WTC11 (cell line): ENCODE data around the gene PMS2. TPM values are rescaled to one million over a fixed set of nuclear protein-coding genes. Genes with fewer than 3 reads are reported as not detected.
"Not testable (repeated sequence)": the region's sequence is repeated elsewhere in the genome, so short reads cannot be mapped to it uniquely, and the experiment has no call there.

Experiments used
- ATAC-seq: fragments of 200-7000 bp; cut with Tn5 transposase; 2 replicates; pipeline ENCODE4 v1.10.0; 2021; ENCODE audit warnings: mild to moderate bottlenecking, moderate library complexity
- CTCF ChIA-PET: fragments of 300-600 bp; sonication (Branson Sonifier 250); formaldehyde crosslinking; loops from one replicate; lab custom pipeline; 2021; ENCODE audit warnings: antibody characterized with exemption; lab: Charles Lee
- POLR2A ChIA-PET: fragments of 350-600 bp; sonication (Branson Sonifier 250); formaldehyde crosslinking; loops from one replicate; lab custom pipeline; 2021; ENCODE audit warnings: antibody characterized with exemption; lab: Charles Lee
- DNase-seq: peaks from one replicate; pipeline ENCODE4 v3.0.0; 2021; ENCODE audit warnings: low spot score
- H3K27ac Mint-ChIP-seq: 2 replicates; pipeline ENCODE4 v1.8.0; 2021; ENCODE audit warnings: mixed read lengths
- H3K27me3 Mint-ChIP-seq: 2 replicates; pipeline ENCODE4 v1.8.0; 2021; ENCODE audit warnings: low read depth, mild to moderate bottlenecking, moderate library complexity, mixed read lengths
- H3K36me3 Mint-ChIP-seq: 2 replicates; pipeline ENCODE4 v1.8.0; 2021; ENCODE audit warnings: mixed read lengths
- H3K4me1 Mint-ChIP-seq: 2 replicates; pipeline ENCODE4 v1.8.0; 2022; ENCODE audit warnings: mixed read lengths
- H3K4me3 Mint-ChIP-seq: 2 replicates; pipeline ENCODE4 v1.8.0; 2021; ENCODE audit warnings: mild to moderate bottlenecking, moderate library complexity, mixed read lengths
- H3K9me3 Mint-ChIP-seq: 2 replicates; pipeline ENCODE4 v1.8.0; 2021; ENCODE audit warnings: mixed read lengths
- CREB1 ChIP-seq: sonication (generic); formaldehyde crosslinking; IDR thresholded peaks from 2 replicates; pipeline ENCODE4 v1.8.0; 2023; ENCODE audit warnings: mild to moderate bottlenecking, missing genetic modification reagents
- FOXJ3 ChIP-seq: sonication (generic); formaldehyde crosslinking; IDR thresholded peaks from 2 replicates; pipeline ENCODE4 v1.9.0; 2021; ENCODE audit warnings: missing genetic modification reagents, mild to moderate bottlenecking, borderline replicate concordance
- FOXK1 ChIP-seq: sonication (generic); formaldehyde crosslinking; IDR thresholded peaks from 2 replicates; pipeline ENCODE4 v1.8.0; 2022; ENCODE audit warnings: mild to moderate bottlenecking, moderate library complexity, missing genetic modification reagents
- FOXP1 ChIP-seq: sonication (generic); formaldehyde crosslinking; IDR thresholded peaks from 2 replicates; pipeline ENCODE4 v1.8.0; 2022; ENCODE audit warnings: missing genetic modification reagents, mild to moderate bottlenecking, moderate library complexity, borderline replicate concordance
- GTF2I ChIP-seq: fragments of 250-450 bp; sonication (Bioruptor Pico); conservative IDR thresholded peaks from 2 replicates; pipeline ENCODE4 v1.4.0; 2021; ENCODE audit warnings: mild to moderate bottlenecking
- IRF2 ChIP-seq: sonication (generic); formaldehyde crosslinking; IDR thresholded peaks from 2 replicates; pipeline ENCODE4 v1.8.0; 2022; ENCODE audit warnings: low read depth, missing genetic modification reagents, borderline replicate concordance
- JUN ChIP-seq: sonication (generic); formaldehyde crosslinking; IDR thresholded peaks from 2 replicates; pipeline ENCODE4 v1.8.0; 2023; ENCODE audit warnings: mild to moderate bottlenecking, missing genetic modification reagents
- MXD4 ChIP-seq: fragments of 250-450 bp; sonication (Bioruptor Pico); IDR thresholded peaks from 2 replicates; pipeline ENCODE4 v1.8.0; 2021; ENCODE audit warnings: mild to moderate bottlenecking, moderate library complexity, borderline replicate concordance
- NFATC4 ChIP-seq: fragments of 250-450 bp; sonication (Bioruptor Pico); IDR thresholded peaks from 2 replicates; pipeline ENCODE4 v1.9.0; 2021; ENCODE audit warnings: mild to moderate bottlenecking
- NR2C2 ChIP-seq: sonication (generic); formaldehyde crosslinking; IDR thresholded peaks from 2 replicates; pipeline ENCODE4 v1.8.0; 2022; ENCODE audit warnings: mild to moderate bottlenecking, missing genetic modification reagents
- RORB ChIP-seq: fragments of 250-450 bp; sonication (Bioruptor Pico); IDR thresholded peaks from 2 replicates; pipeline ENCODE4 v1.9.0; 2021; ENCODE audit warnings: mild to moderate bottlenecking
- SMAD3 ChIP-seq: sonication (generic); formaldehyde crosslinking; IDR thresholded peaks from 2 replicates; pipeline ENCODE4 v1.8.0; 2022; ENCODE audit warnings: missing genetic modification reagents, mild to moderate bottlenecking, borderline replicate concordance
- TCF7 ChIP-seq: sonication (generic); formaldehyde crosslinking; IDR thresholded peaks from 2 replicates; pipeline ENCODE4 v1.8.0; 2022; ENCODE audit warnings: mild to moderate bottlenecking, low read depth, missing genetic modification reagents, moderate library complexity
- ZNF121 ChIP-seq: sonication (generic); formaldehyde crosslinking; IDR thresholded peaks from 2 replicates; pipeline ENCODE4 v1.8.0; 2023; ENCODE audit warnings: missing genetic modification reagents
- ZNF219 ChIP-seq: sonication (generic); formaldehyde crosslinking; IDR thresholded peaks from 2 replicates; pipeline ENCODE4 v1.8.0; 2023; ENCODE audit warnings: missing genetic modification reagents, mild to moderate bottlenecking, borderline replicate concordance
- ZNF232 ChIP-seq: sonication (generic); formaldehyde crosslinking; IDR thresholded peaks from 2 replicates; pipeline ENCODE4 v1.8.0; 2022; ENCODE audit warnings: mild to moderate bottlenecking, missing genetic modification reagents
- ZNF396 ChIP-seq: fragments of 250-450 bp; sonication (Bioruptor Pico); IDR thresholded peaks from 2 replicates; pipeline ENCODE4 v1.8.0; 2021; ENCODE audit warnings: mild to moderate bottlenecking, moderate library complexity, borderline replicate concordance
- ZNF423 ChIP-seq: fragments of 250-450 bp; sonication (Bioruptor Pico); IDR thresholded peaks from 2 replicates; pipeline ENCODE4 v2.1.2; 2022; ENCODE audit warnings: mild to moderate bottlenecking, moderate library complexity
- total RNA-seq: library from RNA; stranded (reverse); gene quantifications from 3 replicates; pipeline ENCODE4 v1.2.3, GENCODE V29; 2021
- TF ChIP-seq, protein P1 (sequence below): sonication (generic); formaldehyde crosslinking; IDR thresholded peaks from 2 replicates; pipeline ENCODE4 v1.8.1; 2023; ENCODE audit warnings: mild to moderate bottlenecking, moderate library complexity, missing genetic modification reagents
- TF ChIP-seq, protein P2 (sequence below): fragments of 250-450 bp; sonication (Bioruptor Pico); IDR thresholded peaks from 2 replicates; pipeline ENCODE4 v1.9.0; 2021; ENCODE audit warnings: mild to moderate bottlenecking
- TF ChIP-seq, protein P3 (sequence below): fragments of 200-600 bp; IDR thresholded peaks from 2 replicates; pipeline ENCODE4 v1.8.0; 2022; ENCODE audit warnings: antibody characterized with exemption
- TF ChIP-seq, protein P4 (sequence below): sonication (generic); formaldehyde crosslinking; IDR thresholded peaks from 2 replicates; pipeline ENCODE4 v1.8.0; 2022; ENCODE audit warnings: mild to moderate bottlenecking, missing genetic modification reagents
- TF ChIP-seq, protein P5 (sequence below): sonication (generic); formaldehyde crosslinking; IDR thresholded peaks from 2 replicates; pipeline ENCODE4 v1.8.0; 2022; ENCODE audit warnings: mild to moderate bottlenecking, missing genetic modification reagents

Gene PMS2
- total RNA-seq, 1 experiment from 2014 or later, result 14.6 TPM

DNA sequence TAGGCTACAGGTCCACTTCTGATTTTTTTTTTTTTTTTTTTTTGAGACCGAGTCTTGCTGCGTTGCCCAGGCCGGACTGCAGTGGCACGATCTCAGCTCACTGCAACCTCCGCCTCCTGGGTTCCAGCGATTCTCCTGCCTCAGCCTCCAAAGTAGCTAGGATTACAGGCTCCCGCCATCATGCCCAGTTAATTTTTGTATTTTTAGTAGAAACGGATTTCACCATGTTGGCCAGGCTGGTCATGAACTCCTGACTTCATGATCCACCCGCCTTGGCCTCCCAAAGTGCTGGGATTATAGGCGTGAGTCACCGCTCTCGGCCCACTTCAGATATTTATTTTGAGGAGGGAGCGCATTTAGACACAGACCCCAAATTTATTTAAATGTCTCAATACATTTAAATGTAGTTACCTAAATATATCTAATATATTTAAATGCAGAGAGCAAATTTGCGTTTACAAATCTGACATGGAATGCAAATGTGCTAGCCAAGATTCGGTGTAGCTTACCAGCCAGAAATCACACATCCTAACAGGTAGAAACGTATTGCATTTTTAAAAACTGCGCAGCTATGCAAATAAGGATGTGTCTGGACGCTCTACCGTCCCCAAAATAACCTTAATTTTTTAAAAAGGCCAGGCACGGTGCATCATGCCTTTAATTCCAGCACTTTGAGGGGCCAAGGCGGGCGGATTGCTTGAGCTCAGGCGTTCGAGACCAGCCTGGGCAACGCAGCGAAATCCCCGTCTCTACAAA lies 836 bp downstream of the PMS2 start:
- TF ChIP-seq ZNF121 (CRISPR knock-in tag), result 0 out of 2 replicates have a peak, but pooled peaks have one; percentile 46
- TF ChIP-seq GTF2I (CRISPR knock-in tag), result 0 out of 2 replicates have a peak, but pooled peaks have one; percentile 7
- not testable (repeated sequence) for DNase-seq, ATAC-seq, H3K27ac Mint-ChIP-seq, H3K9me3 Mint-ChIP-seq, H3K27me3 Mint-ChIP-seq
- H3K36me3 Mint-ChIP-seq, result peaks cover 27% of the 10 kb centered on the region
- CTCF ChIA-PET, result interaction anchor here (1.1 to 1.6 kb wide), 2 partner anchors 10 to 151 kb away, joined by 5 to 11 read pairs; no protein-coding TSS in a partner anchor
- H3K4me3 Mint-ChIP-seq, result peak overlapping the region; percentile 81
- peaks cover 18% of the 10 kb centered on the region for H3K4me1 Mint-ChIP-seq
- POLR2A ChIA-PET, result interaction anchor here (0.6 to 1.2 kb wide), 5 partner anchors 9 to 368 kb away, joined by 3 to 5 read pairs (median 4); no protein-coding TSS in a partner anchor

DNA sequence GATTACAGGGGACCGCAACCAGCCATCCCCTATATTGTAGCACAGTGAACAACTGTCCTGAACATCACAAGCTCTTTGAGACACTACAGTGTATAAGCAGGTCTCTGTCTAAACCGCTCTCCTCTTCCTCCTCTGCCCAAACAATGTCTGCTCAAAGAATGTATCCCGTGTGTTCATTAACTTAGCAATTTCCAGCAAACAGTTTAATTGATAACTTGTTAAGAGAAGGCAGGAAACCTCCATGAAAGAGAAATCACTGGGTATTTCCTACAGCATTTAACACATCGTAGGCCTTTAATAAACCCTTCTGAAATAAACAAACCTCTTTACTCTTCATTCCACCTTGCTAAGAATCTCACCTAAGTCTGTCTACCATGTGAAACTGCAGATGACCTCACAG lies 1.5 kb downstream of the PMS2 start:
- ChIA-PET CTCF (no interaction called here), POLR2A (interaction anchor here (0.8 kb wide), 1 partner anchor 99 kb away, joined by 3 read pairs; no protein-coding TSS in a partner anchor)
- ATAC-seq (no peak), DNase-seq (no peak)
- H3K27me3 Mint-ChIP-seq, result no peaks in the 10 kb centered on the region
- peaks cover 25% of the 10 kb centered on the region for H3K36me3 Mint-ChIP-seq
- peak overlapping the region; percentile 18; the same call in 1 of the 2 replicates for H3K27ac Mint-ChIP-seq
- H3K4me1 Mint-ChIP-seq, result peaks cover 18% of the 10 kb centered on the region
- peak overlapping the region; percentile 81 for H3K4me3 Mint-ChIP-seq
- TF ChIP-seq, protein P1, sequence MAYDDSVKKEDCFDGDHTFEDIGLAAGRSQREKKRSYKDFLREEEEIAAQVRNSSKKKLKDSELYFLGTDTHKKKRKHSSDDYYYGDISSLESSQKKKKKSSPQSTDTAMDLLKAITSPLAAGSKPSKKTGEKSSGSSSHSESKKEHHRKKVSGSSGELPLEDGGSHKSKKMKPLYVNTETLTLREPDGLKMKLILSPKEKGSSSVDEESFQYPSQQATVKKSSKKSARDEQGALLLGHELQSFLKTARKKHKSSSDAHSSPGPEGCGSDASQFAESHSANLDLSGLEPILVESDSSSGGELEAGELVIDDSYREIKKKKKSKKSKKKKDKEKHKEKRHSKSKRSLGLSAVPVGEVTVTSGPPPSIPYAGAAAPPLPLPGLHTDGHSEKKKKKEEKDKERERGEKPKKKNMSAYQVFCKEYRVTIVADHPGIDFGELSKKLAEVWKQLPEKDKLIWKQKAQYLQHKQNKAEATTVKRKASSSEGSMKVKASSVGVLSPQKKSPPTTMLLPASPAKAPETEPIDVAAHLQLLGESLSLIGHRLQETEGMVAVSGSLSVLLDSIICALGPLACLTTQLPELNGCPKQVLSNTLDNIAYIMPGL, result no peak
- no peak for TF ChIP-seq RORB
- no peak for TF ChIP-seq ZNF219 (CRISPR knock-in tag)
- TF ChIP-seq FOXJ3 (CRISPR knock-in tag), result no peak
- TF ChIP-seq ZNF423, result no peak
- TF ChIP-seq FOXP1, result no peak
- no peak for TF ChIP-seq SMAD3 (CRISPR knock-in tag)
- no peak for TF ChIP-seq JUN (CRISPR knock-in tag)
- TF ChIP-seq, protein P2, sequence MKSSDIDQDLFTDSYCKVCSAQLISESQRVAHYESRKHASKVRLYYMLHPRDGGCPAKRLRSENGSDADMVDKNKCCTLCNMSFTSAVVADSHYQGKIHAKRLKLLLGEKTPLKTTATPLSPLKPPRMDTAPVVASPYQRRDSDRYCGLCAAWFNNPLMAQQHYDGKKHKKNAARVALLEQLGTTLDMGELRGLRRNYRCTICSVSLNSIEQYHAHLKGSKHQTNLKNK (CRISPR knock-in tag), result no peak
- TF ChIP-seq, protein P3, sequence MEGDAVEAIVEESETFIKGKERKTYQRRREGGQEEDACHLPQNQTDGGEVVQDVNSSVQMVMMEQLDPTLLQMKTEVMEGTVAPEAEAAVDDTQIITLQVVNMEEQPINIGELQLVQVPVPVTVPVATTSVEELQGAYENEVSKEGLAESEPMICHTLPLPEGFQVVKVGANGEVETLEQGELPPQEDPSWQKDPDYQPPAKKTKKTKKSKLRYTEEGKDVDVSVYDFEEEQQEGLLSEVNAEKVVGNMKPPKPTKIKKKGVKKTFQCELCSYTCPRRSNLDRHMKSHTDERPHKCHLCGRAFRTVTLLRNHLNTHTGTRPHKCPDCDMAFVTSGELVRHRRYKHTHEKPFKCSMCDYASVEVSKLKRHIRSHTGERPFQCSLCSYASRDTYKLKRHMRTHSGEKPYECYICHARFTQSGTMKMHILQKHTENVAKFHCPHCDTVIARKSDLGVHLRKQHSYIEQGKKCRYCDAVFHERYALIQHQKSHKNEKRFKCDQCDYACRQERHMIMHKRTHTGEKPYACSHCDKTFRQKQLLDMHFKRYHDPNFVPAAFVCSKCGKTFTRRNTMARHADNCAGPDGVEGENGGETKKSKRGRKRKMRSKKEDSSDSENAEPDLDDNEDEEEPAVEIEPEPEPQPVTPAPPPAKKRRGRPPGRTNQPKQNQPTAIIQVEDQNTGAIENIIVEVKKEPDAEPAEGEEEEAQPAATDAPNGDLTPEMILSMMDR, result no peak
- no peak for TF ChIP-seq ZNF121 (CRISPR knock-in tag)
- TF ChIP-seq ZNF396 (CRISPR knock-in tag), result no peak
- no peak for TF ChIP-seq TCF7 (CRISPR knock-in tag)
- H3K9me3 Mint-ChIP-seq, result no peaks in the 10 kb centered on the region

DNA sequence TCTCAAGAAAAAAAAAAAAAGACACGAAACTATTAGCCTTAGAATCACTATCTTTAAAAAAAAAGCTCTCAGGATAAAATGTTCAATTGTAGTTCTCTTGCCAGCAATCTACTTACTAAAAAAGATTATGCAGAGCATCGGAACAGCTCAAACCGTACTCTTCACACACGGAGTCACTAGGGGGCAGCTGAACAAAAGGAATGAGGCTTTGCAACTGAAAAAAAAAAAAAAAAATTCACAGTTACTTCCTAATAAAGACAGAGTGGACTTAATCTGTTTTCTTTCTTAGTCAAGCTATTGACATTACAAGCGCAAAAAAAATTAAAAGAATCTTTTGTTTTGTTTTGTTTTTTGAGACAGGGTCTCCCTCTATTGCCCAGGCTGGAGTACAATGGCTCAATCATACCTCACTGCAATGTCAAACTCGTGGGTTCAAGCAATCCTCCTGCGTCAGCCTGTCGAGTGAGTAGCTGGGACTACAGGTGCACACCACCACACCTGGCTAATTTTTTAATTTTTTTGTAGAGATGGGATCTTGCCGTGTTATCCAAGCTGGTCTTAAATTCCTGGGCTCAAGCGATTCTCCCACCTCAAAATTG lies 11.5 kb downstream of the PMS2 start:
- Mint-ChIP-seq H3K36me3 (peaks cover 50% of the 10 kb centered on the region), H3K27me3 (no peaks in the 10 kb centered on the region), H3K9me3 (no peaks in the 10 kb centered on the region), H3K4me3 (no peak overlapping the region), H3K4me1 (no peaks in the 10 kb centered on the region), H3K27ac (no peak overlapping the region)
- CTCF ChIA-PET, result interaction anchor here (0.7 to 1.8 kb wide), 7 partner anchors 11 to 349 kb away, joined by 4 to 11 read pairs (median 6); partner anchors contain the start of genes AIMP2 and PMS2
- peak; percentile 18 for DNase-seq
- POLR2A ChIA-PET, result interaction anchor here (0.6 kb wide), 1 partner anchor 121 kb away, joined by 3 read pairs; no protein-coding TSS in a partner anchor
- ATAC-seq, result no peak
- TF ChIP-seq NR2C2 (CRISPR knock-in tag) (no peak), NFATC4 (CRISPR knock-in tag) (no peak), FOXK1 (CRISPR knock-in tag) (no peak), IRF2 (CRISPR knock-in tag) (no peak), MXD4 (CRISPR knock-in tag) (no peak), CREB1 (CRISPR knock-in tag) (no peak), ZNF232 (CRISPR knock-in tag) (no peak)
- TF ChIP-seq, protein P4, sequence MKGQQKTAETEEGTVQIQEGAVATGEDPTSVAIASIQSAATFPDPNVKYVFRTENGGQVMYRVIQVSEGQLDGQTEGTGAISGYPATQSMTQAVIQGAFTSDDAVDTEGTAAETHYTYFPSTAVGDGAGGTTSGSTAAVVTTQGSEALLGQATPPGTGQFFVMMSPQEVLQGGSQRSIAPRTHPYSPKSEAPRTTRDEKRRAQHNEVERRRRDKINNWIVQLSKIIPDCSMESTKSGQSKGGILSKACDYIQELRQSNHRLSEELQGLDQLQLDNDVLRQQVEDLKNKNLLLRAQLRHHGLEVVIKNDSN, result no peak
- TF ChIP-seq, protein P1, result no peak
- TF ChIP-seq, protein P5, sequence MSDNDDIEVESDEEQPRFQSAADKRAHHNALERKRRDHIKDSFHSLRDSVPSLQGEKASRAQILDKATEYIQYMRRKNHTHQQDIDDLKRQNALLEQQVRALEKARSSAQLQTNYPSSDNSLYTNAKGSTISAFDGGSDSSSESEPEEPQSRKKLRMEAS (CRISPR knock-in tag), result no peak
